HG03469 (cell line): ENCODE measurements around the gene SF3A1.

Experiments used
- ATAC-seq: cut with Tn5 transposase; IDR thresholded peaks from one replicate; pipeline ENCODE4 v1.9.1; 2021; ENCODE audit warnings: mild to moderate bottlenecking, moderate library complexity, moderate number of reproducible peaks; ENCODE audit not compliant: unreplicated experiment

Gene SF3A1

GRCh38 chr22:30289141-30289979 is 67.3 kb downstream of the SF3A1 start, which contains the start of gene CASTOR1:
TSS of gene CASTOR1 (minus strand) at chr22:30289505. CDS start at chr22:30289497, 8 bp downstream.
- peak; percentile 42 for ATAC-seq

GRCh38 chr22:30288419-30289140 is 68.1 kb downstream of the SF3A1 start:
- no peak for ATAC-seq

GRCh38 chr22:30287648-30288418 is 68.9 kb downstream of the SF3A1 start:
- ATAC-seq, result no peak

GRCh38 chr22:30286813-30287647 is 69.7 kb downstream of the SF3A1 start:
- no peak for ATAC-seq

- ATAC-seq, result no peak
Observed at GRCh38 chr22:30286331-30286730, 70.4 kb downstream of the SF3A1 start.

GRCh38 chr22:30285846-30286200 is 70.9 kb downstream of the SF3A1 start:
- ATAC-seq, result no peak

GRCh38 chr22:30285176-30285845 is 71.4 kb downstream of the SF3A1 start:
- ATAC-seq, result no peak

GRCh38 chr22:30284666-30285065 is 72.0 kb downstream of the SF3A1 start:
- ATAC-seq, result no peak

- no peak for ATAC-seq
Observed at GRCh38 chr22:30284172-30284571, 72.5 kb downstream of the SF3A1 start.

- no peak for ATAC-seq
Observed at GRCh38 chr22:30283342-30283741, 73.4 kb downstream of the SF3A1 start.

GRCh38 chr22:30282616-30283046 is 74.1 kb downstream of the SF3A1 start:
- no peak for ATAC-seq
